ENCODE data around the gene CT47C1.

Gene CT47C1

DNA sequence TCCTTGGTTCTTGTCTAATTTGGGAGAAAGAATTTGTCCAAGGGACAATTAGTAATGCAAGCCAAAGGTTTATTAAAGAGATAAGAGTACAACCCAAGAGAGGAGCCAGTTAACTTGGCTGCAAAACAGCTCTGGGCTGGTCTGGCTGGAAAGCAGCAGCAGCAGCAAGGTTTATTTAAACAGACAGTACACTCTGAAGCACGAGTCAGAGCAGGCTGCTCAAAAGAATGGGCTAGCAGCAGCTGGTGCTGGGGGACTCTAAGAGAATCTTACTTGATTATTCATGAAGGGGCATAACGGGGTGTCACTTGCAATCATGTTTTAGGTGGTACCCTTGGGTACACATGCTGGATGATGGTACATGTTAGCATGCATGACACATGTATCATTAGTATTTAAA lies 17.1 kb upstream of the CT47C1 start:
- no peak for DNase-seq
- TF ChIP-seq, protein P1, sequence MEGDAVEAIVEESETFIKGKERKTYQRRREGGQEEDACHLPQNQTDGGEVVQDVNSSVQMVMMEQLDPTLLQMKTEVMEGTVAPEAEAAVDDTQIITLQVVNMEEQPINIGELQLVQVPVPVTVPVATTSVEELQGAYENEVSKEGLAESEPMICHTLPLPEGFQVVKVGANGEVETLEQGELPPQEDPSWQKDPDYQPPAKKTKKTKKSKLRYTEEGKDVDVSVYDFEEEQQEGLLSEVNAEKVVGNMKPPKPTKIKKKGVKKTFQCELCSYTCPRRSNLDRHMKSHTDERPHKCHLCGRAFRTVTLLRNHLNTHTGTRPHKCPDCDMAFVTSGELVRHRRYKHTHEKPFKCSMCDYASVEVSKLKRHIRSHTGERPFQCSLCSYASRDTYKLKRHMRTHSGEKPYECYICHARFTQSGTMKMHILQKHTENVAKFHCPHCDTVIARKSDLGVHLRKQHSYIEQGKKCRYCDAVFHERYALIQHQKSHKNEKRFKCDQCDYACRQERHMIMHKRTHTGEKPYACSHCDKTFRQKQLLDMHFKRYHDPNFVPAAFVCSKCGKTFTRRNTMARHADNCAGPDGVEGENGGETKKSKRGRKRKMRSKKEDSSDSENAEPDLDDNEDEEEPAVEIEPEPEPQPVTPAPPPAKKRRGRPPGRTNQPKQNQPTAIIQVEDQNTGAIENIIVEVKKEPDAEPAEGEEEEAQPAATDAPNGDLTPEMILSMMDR (IDR thresholded peaks at IDR 0.05; ENCODE audit: low read depth, low read length), result no peak
- Histone ChIP-seq H3K4me1 (no peaks in the 10 kb centered on the region), H3K9me3 (no peaks in the 10 kb centered on the region), H3K27me3 (no peaks in the 10 kb centered on the region), H3K4me3 (ENCODE audit: low read depth, low read length) (no peak overlapping the region), H3K36me3 (no peaks in the 10 kb centered on the region)

DNA sequence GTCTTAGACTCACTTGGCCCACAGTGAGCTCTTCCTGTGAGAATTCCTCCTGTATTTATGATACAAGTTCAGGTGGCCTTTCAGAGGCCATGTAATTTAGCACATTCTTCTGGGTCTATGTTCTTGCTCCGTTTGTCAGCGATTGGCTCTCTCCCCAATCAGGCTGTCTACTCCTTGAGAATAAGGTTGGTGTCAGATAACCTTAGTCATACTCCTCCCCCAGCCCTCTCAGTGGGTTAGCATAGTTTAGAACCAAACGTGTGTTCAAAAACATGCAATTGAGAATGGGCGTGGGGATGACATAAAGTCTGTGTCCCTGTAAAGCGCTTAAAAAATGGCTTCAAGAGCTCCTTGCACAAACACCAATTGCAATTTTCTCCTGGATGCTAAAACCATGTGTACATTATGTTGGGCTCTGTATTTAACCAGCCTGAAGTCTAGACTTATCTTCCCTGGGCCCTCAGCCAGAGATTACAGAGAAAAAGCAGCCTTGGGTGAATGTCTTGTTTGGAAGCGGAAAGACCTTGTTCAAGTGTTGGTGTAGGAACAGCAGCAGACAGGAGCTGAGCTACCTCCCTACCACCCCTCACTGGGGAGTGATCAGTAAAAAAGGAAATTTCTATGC lies 9.9 kb upstream of the CT47C1 start:
- TF ChIP-seq, protein P1 (IDR thresholded peaks at IDR 0.05; ENCODE audit: low read depth, low read length), result no peak
- Histone ChIP-seq H3K9me3 (no peaks in the 10 kb centered on the region), H3K4me3 (ENCODE audit: low read depth, low read length) (no peak overlapping the region), H3K36me3 (no peaks in the 10 kb centered on the region), H3K27me3 (no peaks in the 10 kb centered on the region), H3K4me1 (no peaks in the 10 kb centered on the region)
- no peak for DNase-seq

DNA sequence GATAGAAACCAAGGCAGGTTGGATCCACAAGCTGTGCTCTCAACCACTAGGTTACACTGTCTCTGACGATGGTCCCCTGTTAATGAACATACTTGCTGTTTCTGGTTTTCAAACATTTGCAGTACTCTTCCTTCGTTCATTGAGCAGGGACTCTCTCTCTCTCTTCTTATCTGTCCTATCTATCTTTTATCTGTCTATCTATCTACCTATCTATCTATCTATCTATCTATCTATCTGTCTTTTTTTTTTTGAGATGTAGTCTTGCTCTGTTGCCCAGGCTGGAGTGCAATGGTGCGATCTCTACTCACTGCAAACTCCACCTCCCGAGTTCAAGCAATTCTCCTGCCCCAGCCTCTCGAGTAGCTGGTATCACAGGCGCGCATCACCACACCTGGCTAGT lies 9.4 kb upstream of the CT47C1 start:
- TF ChIP-seq, protein P1 (IDR thresholded peaks at IDR 0.05; ENCODE audit: low read depth, low read length), result no peak
- Histone ChIP-seq H3K4me3 (ENCODE audit: low read depth, low read length) (no peak overlapping the region), H3K36me3 (no peaks in the 10 kb centered on the region), H3K9me3 (no peaks in the 10 kb centered on the region), H3K4me1 (no peaks in the 10 kb centered on the region), H3K27me3 (no peaks in the 10 kb centered on the region)
- DNase-seq, result no peak

DNA sequence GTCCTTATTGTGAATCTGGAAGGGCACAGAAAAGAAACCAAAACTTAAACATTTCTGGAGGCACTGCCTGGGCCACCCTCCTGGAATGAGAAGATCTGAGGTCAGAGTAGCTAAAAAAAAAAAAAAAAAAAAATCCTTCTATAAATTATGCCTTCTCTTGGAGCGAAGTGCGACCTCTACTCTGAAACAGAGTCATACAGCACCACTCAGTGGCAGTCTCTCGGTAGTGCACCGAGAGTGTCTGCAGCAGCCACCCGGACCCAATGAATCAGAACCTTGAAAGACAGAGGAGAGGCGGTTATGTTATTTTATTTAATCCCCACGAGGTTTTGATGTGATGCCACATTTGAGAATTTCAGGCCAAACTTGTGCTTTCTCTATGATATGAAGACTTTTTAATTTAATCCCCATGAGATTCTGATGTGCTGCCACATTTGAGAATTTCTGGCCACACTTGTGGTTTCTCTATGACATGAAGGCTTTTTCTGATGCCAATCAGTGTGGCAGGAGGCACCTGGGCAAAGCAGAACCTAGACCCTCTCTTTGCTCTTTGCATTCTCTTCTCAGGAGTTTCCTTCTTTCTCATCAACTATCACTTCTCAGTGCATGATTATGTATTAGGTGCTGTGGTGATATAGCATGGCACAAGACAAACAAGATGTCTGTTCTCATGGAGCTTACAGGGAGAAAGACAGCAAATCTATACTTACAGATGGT lies 5.6 kb upstream of the CT47C1 start:
- no peak overlapping the region for H3K4me3 ChIP-seq (ENCODE audit: low read depth, low read length)
- no peaks in the 10 kb centered on the region for H3K27me3 ChIP-seq
- H3K36me3 ChIP-seq, result no peaks in the 10 kb centered on the region
- DNase-seq, result peak; percentile 45
- TF ChIP-seq, protein P1 (IDR thresholded peaks at IDR 0.05; ENCODE audit: low read depth, low read length), result peak; percentile 64
- H3K4me1 ChIP-seq, result no peaks in the 10 kb centered on the region
- H3K9me3 ChIP-seq, result no peaks in the 10 kb centered on the region

DNA sequence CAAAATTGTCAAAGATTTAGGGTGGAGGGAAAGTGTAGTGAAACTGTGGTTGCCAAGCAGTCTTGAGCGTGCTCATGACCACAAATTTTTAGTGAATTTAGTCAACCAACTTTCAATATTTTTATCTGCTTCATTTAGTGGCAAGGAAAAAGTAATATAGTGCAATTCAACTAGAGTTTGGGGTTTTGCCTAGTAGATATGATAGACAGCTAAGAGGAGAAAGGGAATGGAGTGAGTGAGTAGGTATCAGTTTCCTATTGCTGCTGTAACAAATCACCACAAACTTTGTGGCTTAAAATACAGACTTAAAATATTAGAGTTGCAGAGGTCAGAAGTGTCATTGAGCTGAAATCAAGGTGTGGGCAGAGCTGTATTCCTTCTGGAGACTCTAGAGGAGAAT lies 3.7 kb upstream of the CT47C1 start:
- Histone ChIP-seq H3K9me3 (no peaks in the 10 kb centered on the region), H3K4me1 (no peaks in the 10 kb centered on the region), H3K4me3 (ENCODE audit: low read depth, low read length) (no peak overlapping the region), H3K27me3 (no peaks in the 10 kb centered on the region), H3K36me3 (no peaks in the 10 kb centered on the region)
- TF ChIP-seq, protein P1 (IDR thresholded peaks at IDR 0.05; ENCODE audit: low read depth, low read length), result no peak
- no peak for DNase-seq

DNA sequence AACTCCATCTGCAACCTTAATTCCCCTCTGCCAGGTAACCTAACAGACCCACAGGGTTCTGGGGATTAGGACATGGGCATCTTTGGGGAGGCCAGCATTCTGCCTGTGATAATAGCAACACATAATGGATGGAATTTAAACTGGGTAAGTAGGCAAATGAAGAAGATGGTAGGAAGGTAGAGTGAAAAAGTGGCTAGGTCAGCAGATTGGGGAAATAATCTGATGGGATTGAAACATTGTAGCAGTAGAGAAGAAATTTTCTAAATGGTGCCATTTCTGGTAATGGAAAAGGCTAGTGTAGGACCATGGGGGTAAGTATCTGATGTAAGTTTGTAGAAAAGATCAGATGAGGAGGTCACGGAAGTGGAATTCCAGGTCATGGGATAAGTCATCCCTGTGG lies 3.0 kb upstream of the CT47C1 start:
- no peak for DNase-seq

More for the DNA sequence above, 3.0 kb upstream of the CT47C1 start:
- H3K4me3 ChIP-seq (ENCODE audit: low read depth, low read length), result no peak overlapping the region
- TF ChIP-seq, protein P1 (IDR thresholded peaks at IDR 0.05; ENCODE audit: low read depth, low read length), result no peak
- H3K27me3 ChIP-seq, result no peaks in the 10 kb centered on the region
- no peaks in the 10 kb centered on the region for H3K36me3 ChIP-seq
- H3K9me3 ChIP-seq, result no peaks in the 10 kb centered on the region
- no peaks in the 10 kb centered on the region for H3K4me1 ChIP-seq
